Body of pancreas (tissue), 4 donors: ENCODE measurements around the gene GRM4. TPM values are rescaled to one million over a fixed set of nuclear protein-coding genes. Genes with fewer than 3 reads are reported as not detected.

Experiments
- ATAC-seq: fragments of 150-250 bp; one replicate; pipeline ENCODE4 v1.9.1; 2016
- DNase-seq, 4 donors: peaks; one replicate each; pipeline ENCODE4 v3.0.0-alpha.2; 2019
- H3K27ac ChIP-seq, 4 donors: fragments of 200-600 bp; sonication (generic); 1 replicate in 3 of 4; 2 replicates in 1 of 4; pipeline versions ENCODE4 v1.5.1 to v1.6.1; 2016 to 2019; ENCODE audit warnings: mild to moderate bottlenecking in 1 of 4, mixed read lengths in 1 of 4, moderate library complexity in 1 of 4
- H3K27me3 ChIP-seq, 2 donors: fragments of 200-600 bp; sonication (generic); one replicate each; pipeline ENCODE4 v1.6.0; 2016; ENCODE audit warnings: mild to moderate bottlenecking in 1 of 2
- H3K36me3 ChIP-seq, 2 donors: fragments of 200-600 bp; sonication (generic); replicated peaks in 1 of 2; 2 replicates each; pipeline ENCODE4 v1.5.1; 2016; ENCODE audit warnings: low read depth in 2 of 2; ENCODE audit not compliant: insufficient read depth in 1 of 2
- H3K4me1 ChIP-seq: fragments of 200-600 bp; sonication (generic); one replicate; pipeline ENCODE4 v1.6.0; 2016
- H3K4me3 ChIP-seq, 2 donors: fragments of 200-600 bp; sonication (generic); 1 replicate in 1 of 2; 2 replicates in 1 of 2; pipeline ENCODE4 v1.5.1; 2016 to 2019
- H3K9me3 ChIP-seq, 3 donors: fragments of 200-600 bp; sonication (generic); 1 replicate in 2 of 3; 2 replicates in 1 of 3; pipeline ENCODE4 v1.5.1; 2016
- CTCF ChIP-seq, 7 experiments: fragments of 450-650 bp in 4 of 7; fragments of 200-600 bp in 3 of 7; sonication (generic) in 3 of 7; IDR thresholded peaks; one replicate each; pipeline ENCODE4 v1.5.1; 2016 to 2019; ENCODE audit warnings: antibody characterized with exemption in 7 of 7
- POLR2A ChIP-seq, 3 donors: fragments of 450-650 bp; IDR thresholded peaks; one replicate each; pipeline ENCODE4 v1.6.1; 2016; ENCODE audit warnings: antibody characterized with exemption in 3 of 3, mild to moderate bottlenecking in 2 of 3
- WGBS, 2 donors: methylation state at CpG; one replicate each; pipeline ENCODE4 v1.1.5; 2017; 5-methylcytosine and 5-hydroxymethylcytosine counted together
- intact Hi-C: fragments of 100-400 bp; cut with DNase I; formaldehyde crosslinking; loops from one replicate; pipeline ENCODE4 v1.15.1; 2023
- total RNA-seq, 2 donors: library from RNA; depleted of rRNA; stranded (reverse); fragments of >200 nt; gene quantifications; one replicate each; pipeline ENCODE4 v1.1.0, GENCODE V29; 2016

GRM4 gene
- total RNA-seq, 2 donors from 2014 or later: 0.33 TPM; not detected in 1

DNA sequence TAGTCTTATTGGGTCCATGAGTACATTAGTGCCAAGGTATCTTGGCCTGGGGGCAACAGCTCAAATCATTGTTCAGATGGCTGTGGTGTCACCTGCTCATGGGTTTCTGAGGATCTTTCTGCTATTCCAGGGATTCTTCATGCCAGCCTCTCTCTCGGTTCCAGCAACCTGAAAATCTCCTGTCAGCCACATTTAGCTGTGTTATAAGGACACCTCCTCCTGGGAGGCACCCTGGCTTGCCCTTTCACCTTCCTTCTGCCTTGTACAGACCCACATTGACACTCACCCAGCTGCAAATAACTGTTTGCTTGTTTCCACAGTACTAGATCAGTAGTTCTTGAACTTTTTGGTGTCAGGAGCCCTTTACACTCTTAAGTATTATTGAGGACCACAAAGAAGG, 159.9 kb downstream of the GRM4 start:
- no peaks in the 10 kb centered on the region for H3K9me3 ChIP-seq
- no peaks in the 10 kb centered on the region for H3K36me3 ChIP-seq
- ATAC-seq: no peak
- H3K4me1 ChIP-seq: peaks cover 17% of the 10 kb centered on the region
- H3K27me3 ChIP-seq: no peaks in the 10 kb centered on the region
- DNase-seq: no peak
- 79 to 82% methylated on average over 1 of the region's 1 CpG for WGBS, 2 donors
- intact Hi-C loops: no loop called here
- TF ChIP-seq CTCF (IDR thresholded peaks at IDR 0.05) (no peak), POLR2A (IDR thresholded peaks at IDR 0.05) (no peak)
- H3K4me3 ChIP-seq: no peak overlapping the region
- H3K27ac ChIP-seq: no peak overlapping the region

DNA sequence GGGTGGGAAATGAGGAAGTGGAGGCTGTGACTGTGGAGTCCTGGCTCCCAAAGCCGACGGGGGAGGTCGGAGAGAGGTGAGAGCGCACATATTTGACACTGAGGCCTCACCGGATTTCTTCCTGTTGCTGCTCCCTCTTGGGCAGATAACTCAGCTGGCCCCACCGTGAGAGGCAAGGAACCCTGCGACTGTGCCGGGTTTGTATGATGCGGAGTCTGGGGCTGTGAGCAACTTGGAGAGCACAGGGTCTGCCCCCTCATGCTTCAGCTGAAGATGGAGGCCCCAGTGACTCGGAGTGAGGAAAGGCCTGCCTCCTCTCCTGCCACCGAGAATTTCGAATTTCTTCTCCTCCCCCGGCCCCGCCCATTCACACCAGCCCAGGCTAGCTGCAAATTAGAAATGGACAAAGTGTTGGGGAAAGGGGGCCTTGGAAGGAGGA, 160.6 kb downstream of the GRM4 start:
- peak in 1 of 4 donors; percentile 4 for DNase-seq
- 77 to 81% methylated on average over 10 to 14 of the region's 14 CpGs for WGBS, 2 donors

GRCh38 chr6:33984466-33985312, 161.2 kb downstream of the GRM4 start:
- no peaks in the 10 kb centered on the region for H3K9me3 ChIP-seq
- 69 to 80% methylated on average over 15 to 21 of the region's 21 CpGs for WGBS, 2 donors
- DNase-seq: peak in 1 of 4 donors; percentile 2
- no peak for ATAC-seq
- H3K27me3 ChIP-seq: no peaks in the 10 kb centered on the region
- H3K4me3 ChIP-seq: no peak overlapping the region
- no peaks in the 10 kb centered on the region for H3K36me3 ChIP-seq
- TF ChIP-seq CTCF (IDR thresholded peaks at IDR 0.05) (no peak), POLR2A (IDR thresholded peaks at IDR 0.05) (no peak)
- H3K27ac ChIP-seq: no peak overlapping the region
- intact Hi-C loops: no loop called here
- H3K4me1 ChIP-seq: peaks cover 17% of the 10 kb centered on the region

More for the DNA sequence above, 160.6 kb downstream of the GRM4 start:
- no peaks in the 10 kb centered on the region for H3K9me3 ChIP-seq
- no peak for ATAC-seq
- intact Hi-C loops: no loop called here
- no peaks in the 10 kb centered on the region for H3K27me3 ChIP-seq
- no peak overlapping the region for H3K27ac ChIP-seq
- H3K4me1 ChIP-seq: peaks cover 17% of the 10 kb centered on the region
- no peak for TF ChIP-seq CTCF (IDR thresholded peaks at IDR 0.05)
- TF ChIP-seq POLR2A (IDR thresholded peaks at IDR 0.05): no peak
- no peaks in the 10 kb centered on the region for H3K36me3 ChIP-seq
- no peak overlapping the region for H3K4me3 ChIP-seq

DNA sequence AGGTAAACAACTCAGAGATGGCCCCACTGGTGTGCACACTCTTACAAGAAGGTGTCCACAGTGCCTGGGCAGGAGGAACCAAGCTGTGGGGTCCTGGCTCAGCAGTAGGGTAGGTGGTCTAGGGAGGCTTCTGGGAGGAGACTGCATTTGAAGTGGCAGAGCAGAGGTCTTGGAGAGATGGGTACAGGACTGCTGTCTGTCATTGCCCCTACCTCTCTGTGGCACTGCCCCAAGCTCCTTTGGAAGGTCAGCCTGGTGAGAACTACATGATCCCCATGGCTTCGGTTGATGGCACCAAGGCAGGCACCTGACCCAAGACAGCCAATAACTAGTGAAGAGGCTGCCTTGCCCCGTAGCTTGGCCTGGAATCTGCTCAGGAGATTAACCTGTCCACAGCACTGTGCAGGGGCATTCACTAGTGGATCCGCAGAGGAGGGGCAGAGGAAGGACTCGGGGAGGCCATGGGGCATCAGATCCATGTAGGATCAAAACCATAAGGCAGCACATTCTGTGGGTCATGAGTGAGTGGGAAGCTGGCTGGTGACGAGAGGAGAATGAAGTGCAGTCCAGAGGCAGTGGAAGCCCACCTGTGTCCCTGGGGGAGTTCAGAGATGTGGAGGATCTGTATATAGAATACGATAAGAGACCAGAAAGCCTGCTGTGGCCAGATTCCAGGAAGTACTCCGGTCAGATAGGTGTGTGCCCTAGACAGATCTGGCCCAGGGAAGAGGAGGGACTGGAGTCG, 162.0 kb downstream of the GRM4 start:
- H3K27me3 ChIP-seq: no peaks in the 10 kb centered on the region
- intact Hi-C loops: no loop called here
- ATAC-seq: no peak
- DNase-seq: peak in 1 of 4 donors; percentile 7
- TF ChIP-seq CTCF (IDR thresholded peaks at IDR 0.05) (no peak), POLR2A (IDR thresholded peaks at IDR 0.05) (no peak)
- 72 to 84% methylated on average over 7 to 8 of the region's 8 CpGs for WGBS, 2 donors
- no peaks in the 10 kb centered on the region for H3K36me3 ChIP-seq
- H3K4me1 ChIP-seq: peaks cover 17% of the 10 kb centered on the region
- H3K4me3 ChIP-seq: no peak overlapping the region
- H3K9me3 ChIP-seq: no peaks in the 10 kb centered on the region
- H3K27ac ChIP-seq: peak overlapping the region in 2 of 4 donors; percentile 39 to 61
